ENCODE measurements around the gene CFHR5.
"Not testable (repeated sequence)": the region's sequence is repeated elsewhere in the genome, so short reads cannot be mapped to it uniquely, and the experiment has no call there.

CFHR5 gene

GRCh38 chr1:197021716-197022115 is 44.4 kb downstream of the CFHR5 start:
- no peak for DNase-seq

GRCh38 chr1:197024460-197024859 is 47.1 kb downstream of the CFHR5 start:
- no peak for DNase-seq

GRCh38 chr1:197027359-197027758 is 50.0 kb downstream of the CFHR5 start:
- DNase-seq, result no peak

- no peak for DNase-seq
Measured at GRCh38 chr1:197029749-197030148, 52.4 kb downstream of the CFHR5 start.

GRCh38 chr1:197034631-197035339 is 57.4 kb downstream of the CFHR5 start:
- not testable (repeated sequence) for DNase-seq

GRCh38 chr1:197036861-197037260 is 59.5 kb downstream of the CFHR5 start:
- no peak for DNase-seq

GRCh38 chr1:197041486-197042353 is 64.4 kb downstream of the CFHR5 start:
- DNase-seq, result no peak

- no peak for DNase-seq
Measured at GRCh38 chr1:197042676-197043341, 65.5 kb downstream of the CFHR5 start.

GRCh38 chr1:197049100-197049499 is 71.7 kb downstream of the CFHR5 start:
- DNase-seq, result no peak

All from activated CD4-positive, alpha-beta T cell treated with anti-CD3 and anti-CD28 coated beads for 48 hours (primary cell).